Head of caudate nucleus (tissue), 42 donors: ENCODE data around the gene ACOX2.

Source experiments
- DNase-seq, 42 donors: peaks; one replicate each; pipeline versions ENCODE4 v3.0.0 to v3.0.0-alpha.2; 2020 to 2021; ENCODE audit warnings: mixed read lengths in 7 of 42
- intact Hi-C: fragments of 100-400 bp; cut with DNase I; formaldehyde crosslinking; loops from one replicate; pipeline ENCODE4 v1.15.0; 2022

ACOX2 gene

DNA sequence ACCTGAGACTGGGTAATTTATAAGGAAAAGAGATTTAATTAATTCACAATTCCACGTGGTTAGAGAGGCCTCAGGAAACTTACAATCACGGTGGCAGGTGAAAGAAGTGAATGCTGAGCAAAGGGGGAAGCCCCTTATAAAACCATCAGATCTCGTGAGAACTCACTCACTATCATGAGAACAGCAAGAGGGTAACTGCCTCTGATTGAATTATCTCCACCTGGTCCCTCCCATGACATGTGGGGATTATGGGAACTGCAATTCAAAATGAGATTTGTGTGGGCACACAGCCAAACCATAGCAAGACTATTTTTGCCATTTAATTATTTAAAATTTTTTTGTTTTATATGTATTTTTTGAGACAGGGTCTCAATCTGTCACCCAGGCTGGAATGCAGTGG, 72.1 kb downstream of the ACOX2 start:
- intact Hi-C loops, result no loop called here
- DNase-seq, result no peak

DNA sequence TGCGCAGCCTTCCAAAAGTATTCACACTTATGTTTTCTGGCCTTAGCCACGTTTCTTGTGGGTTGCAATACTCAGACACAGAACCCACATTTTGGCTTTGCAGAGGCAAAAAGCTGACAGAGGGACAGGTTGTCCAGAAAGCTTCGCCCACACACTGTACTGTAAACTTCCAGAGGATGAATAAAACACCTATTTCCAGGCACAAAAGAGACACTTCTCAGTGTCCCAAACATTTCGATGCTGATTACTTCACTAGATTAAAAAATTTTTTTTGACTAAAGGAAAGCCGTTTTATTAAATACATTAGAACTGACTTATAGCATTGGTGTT, 73.1 kb downstream of the ACOX2 start:
- DNase-seq, result no peak
- intact Hi-C loops, result no loop called here

DNA sequence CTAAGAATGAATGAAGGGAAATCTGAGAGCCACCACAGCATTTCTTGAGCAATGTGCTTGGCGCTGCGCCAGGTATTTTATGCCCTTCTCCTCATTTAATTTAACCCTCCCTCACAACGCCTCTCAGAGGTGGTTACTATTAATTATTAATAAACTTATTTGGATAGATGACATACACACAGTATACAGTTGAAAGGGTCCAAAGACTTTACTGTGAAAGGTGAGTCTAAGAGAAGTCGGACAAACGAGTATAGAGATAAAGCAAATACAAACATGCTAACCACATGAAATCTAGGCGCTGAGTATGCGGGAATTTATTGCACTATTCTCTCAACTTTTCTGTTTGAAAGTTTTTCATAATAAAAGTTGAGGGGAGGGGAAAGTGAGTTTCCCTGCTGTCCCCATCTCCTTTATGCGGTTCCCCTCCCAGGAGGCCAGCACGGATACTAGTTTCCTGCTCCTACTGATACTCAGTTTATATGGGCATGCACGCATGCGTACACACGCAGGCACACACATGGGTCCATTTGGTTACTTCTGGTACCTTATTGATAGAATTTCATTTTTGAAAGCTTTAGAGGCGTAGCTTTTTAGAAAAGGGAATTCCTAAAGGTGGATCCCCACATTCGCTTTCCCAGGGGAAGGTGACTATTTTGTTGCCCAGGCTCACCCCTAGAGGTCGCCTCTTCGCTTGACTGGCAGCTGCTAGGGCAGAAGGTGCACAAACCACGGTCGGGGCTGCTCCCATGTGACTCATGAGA, 73.6 kb downstream of the ACOX2 start:
- peak; percentile 58 to 89 (median 74) for DNase-seq
- intact Hi-C loops, result no loop called here

DNA sequence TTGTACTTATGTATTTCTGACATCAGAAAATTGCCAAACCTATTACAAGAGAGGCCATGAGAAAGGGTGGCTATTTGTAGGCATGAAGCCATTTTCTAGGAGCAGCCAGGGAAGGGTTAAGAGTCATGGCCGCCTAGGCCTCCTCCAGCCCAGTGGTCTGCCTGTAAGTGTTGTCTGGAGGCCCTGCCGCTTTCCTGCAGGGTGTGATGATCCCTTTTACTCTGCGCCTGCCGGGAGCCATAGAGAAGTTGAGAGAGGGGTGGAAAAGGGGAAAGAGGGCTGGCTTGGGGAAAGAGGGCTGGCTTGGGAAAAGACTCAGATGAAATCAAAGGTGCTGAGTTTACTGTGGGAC, 74.2 kb downstream of the ACOX2 start:
- intact Hi-C loops, result no loop called here
- no peak for DNase-seq

DNA sequence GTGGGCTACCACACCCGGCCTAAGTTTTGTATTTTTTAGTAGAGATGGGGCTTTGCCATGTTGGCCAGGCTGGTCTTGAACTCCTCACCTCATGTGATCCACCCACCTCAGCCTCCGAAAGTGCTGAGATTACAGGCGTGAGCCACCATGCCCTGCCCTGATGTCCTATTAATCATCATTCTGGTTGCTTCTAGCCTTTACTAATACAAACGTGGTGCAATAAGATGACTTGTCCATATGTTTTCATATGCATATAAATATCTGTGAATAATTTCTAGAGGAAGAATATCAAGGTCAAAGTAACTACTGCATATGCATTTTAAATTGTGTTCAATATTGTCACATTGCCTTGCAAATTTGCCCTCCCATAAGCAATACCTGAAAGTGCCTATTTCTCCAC, 77.8 kb downstream of the ACOX2 start:
- DNase-seq, result no peak
- intact Hi-C loops, result no loop called here
